HG03135 (cell line): Measurements from ENCODE around the gene PRRC2C.
"Not testable (repeated sequence)": the region's sequence is repeated elsewhere in the genome, so short reads cannot be mapped to it uniquely, and the experiment has no call there.

Experiments used
- ATAC-seq: cut with Tn5 transposase; IDR thresholded peaks from one replicate; pipeline ENCODE4 v1.9.1; 2021; ENCODE audit warnings: mild to moderate bottlenecking, moderate library complexity; ENCODE audit not compliant: unreplicated experiment

PRRC2C gene

GRCh38 chr1:171582589-171582988 is 97.3 kb downstream of the PRRC2C start:
- ATAC-seq = no peak

GRCh38 chr1:171583591-171584201 is 98.4 kb downstream of the PRRC2C start:
- ATAC-seq = no peak

GRCh38 chr1:171585715-171586114 is 100.4 kb downstream of the PRRC2C start:
- ATAC-seq = no peak

- ATAC-seq = no peak
These were observed 102.9 kb downstream of the PRRC2C start for GRCh38 chr1:171588230-171588629.

GRCh38 chr1:171590022-171590421 is 104.7 kb downstream of the PRRC2C start:
- no peak for ATAC-seq

- no peak for ATAC-seq
These were observed 110.0 kb downstream of the PRRC2C start for GRCh38 chr1:171595324-171595723.

- ATAC-seq = no peak
These were observed 110.8 kb downstream of the PRRC2C start for GRCh38 chr1:171596119-171596518.

GRCh38 chr1:171596705-171597104 is 111.4 kb downstream of the PRRC2C start:
- no peak for ATAC-seq

GRCh38 chr1:171597203-171597602 is 111.9 kb downstream of the PRRC2C start:
- ATAC-seq = no peak

- ATAC-seq = not testable (repeated sequence)
These were observed 115.0 kb downstream of the PRRC2C start for GRCh38 chr1:171600310-171600709.

- no peak for ATAC-seq
These were observed 115.5 kb downstream of the PRRC2C start for GRCh38 chr1:171600862-171601261.

- not testable (repeated sequence) for ATAC-seq
These were observed 117.7 kb downstream of the PRRC2C start for GRCh38 chr1:171603042-171603441.

- ATAC-seq = no peak
These were observed 121.1 kb downstream of the PRRC2C start for GRCh38 chr1:171606402-171606941.

- ATAC-seq = peak; percentile 57
These were observed 125.1 kb downstream of the PRRC2C start for GRCh38 chr1:171610385-171610784.

- ATAC-seq = no peak
These were observed 126.0 kb downstream of the PRRC2C start for GRCh38 chr1:171611306-171611705.

- ATAC-seq = no peak
These were observed 128.0 kb downstream of the PRRC2C start for GRCh38 chr1:171613282-171613681.

- ATAC-seq = not testable (repeated sequence)
These were observed 130.0 kb downstream of the PRRC2C start for GRCh38 chr1:171615122-171615906.

GRCh38 chr1:171616586-171616985 is 131.3 kb downstream of the PRRC2C start:
- no peak for ATAC-seq

GRCh38 chr1:171622152-171622462 is 136.8 kb downstream of the PRRC2C start, which contains the start of gene MYOCOS:
Gene MYOCOS (plus strand): TSS chr1:171622243. CDS start chr1:171623884, 1,641 bp downstream.
- no peak for ATAC-seq

- no peak for ATAC-seq
These were observed 138.5 kb downstream of the PRRC2C start for GRCh38 chr1:171623651-171624331.

- ATAC-seq = no peak
These were observed 139.9 kb downstream of the PRRC2C start for GRCh38 chr1:171625225-171625624.

- ATAC-seq = no peak
These were observed 141.7 kb downstream of the PRRC2C start for GRCh38 chr1:171627020-171627419.
